K562 (cell line): Measurements from ENCODE around the gene PSRC1. TPM values are rescaled to one million over a fixed set of nuclear protein-coding genes. Genes with fewer than 3 reads are reported as not detected.

Experiments
- DNMT1 ChIP-seq: fragments of 450-650 bp; IDR thresholded peaks from 2 replicates; pipeline ENCODE4 v1.6.1; 2016; ENCODE audit warnings: antibody characterized with exemption, mild to moderate bottlenecking
- GATAD2A ChIP-seq: fragments of 450-650 bp; IDR thresholded peaks from 2 replicates; pipeline ENCODE4 v1.6.1; 2017
- NEUROD1 ChIP-seq: fragments of 150-350 bp; IDR thresholded peaks from 2 replicates; pipeline ENCODE4 v1.6.1; 2014; ENCODE audit warnings: borderline replicate concordance, low read length, low read depth; ENCODE audit not compliant: partially characterized antibody
- ZNF124 ChIP-seq: sonication (generic); formaldehyde crosslinking; IDR thresholded peaks from 2 replicates; pipeline ENCODE4 v1.8.1; 2022; ENCODE audit warnings: missing genetic modification reagents
- ZNF354B ChIP-seq: fragments of 250-450 bp; sonication (Bioruptor Pico); IDR thresholded peaks from 2 replicates; pipeline ENCODE4 v1.4.0; 2020
- ZNF41 ChIP-seq: fragments of 250-450 bp; sonication (Bioruptor Pico); conservative IDR thresholded peaks from 2 replicates; pipeline ENCODE4 v1.4.0; 2020; ENCODE audit warnings: mild to moderate bottlenecking
- polyA plus RNA-seq, 8 experiments: library from polyadenylated mRNA; depleted of rRNA in 4 of 8; stranded (reverse) in 5 of 8; unstranded in 3 of 8; fragments of >200 nt; fragmentation: Nextera tagmentation in 2 of 8; fragmentation: Illumina TruSeq in 1 of 8; extraction: Ambion mirVana in 2 of 8; extraction: Trizol in 1 of 8; gene quantifications; 2 replicates each; pipeline versions ENCODE4 v1.2.1 to v1.2.3, GENCODE V29; 2011 to 2014; ENCODE audit warnings: inconsistent platforms in 1 of 8, missing spikeins in 1 of 8
- total RNA-seq, 7 experiments: library from RNA; depleted of rRNA in 6 of 7; stranded (reverse); fragments of >200 nt in 6 of 7; fragmentation: Illumina TruSeq in 2 of 7; extraction: Trizol in 2 of 7; gene quantifications; 2 replicates each; pipeline versions ENCODE4 v1.2.1 to v1.2.3, GENCODE V29; 2011 to 2021; ENCODE audit warnings: low replicate concordance in 1 of 7
- TF ChIP-seq, protein P1 (sequence below), 2 experiments: fragments of 450-650 bp; IDR thresholded peaks; 2 replicates each; pipeline ENCODE4 v1.6.1; 2016; ENCODE audit warnings: mild to moderate bottlenecking in 2 of 2, borderline replicate concordance in 1 of 2, low read depth in 1 of 2, moderate library complexity in 1 of 2
- TF ChIP-seq, protein P2 (sequence below): fragments of 450-650 bp; formaldehyde crosslinking; IDR thresholded peaks from 2 replicates; pipeline ENCODE4 v1.4.0; 2020; ENCODE audit warnings: mild to moderate bottlenecking, moderate library complexity
- TF ChIP-seq, protein P3 (sequence below): fragments of 450-650 bp; IDR thresholded peaks from 2 replicates; pipeline ENCODE4 v1.6.1; 2016
- TF ChIP-seq, protein P4 (sequence below): fragments of 250-450 bp; sonication (Bioruptor Pico); IDR thresholded peaks from 2 replicates; pipeline ENCODE4 v1.8.0; 2022; ENCODE audit warnings: inconsistent platforms
- TF ChIP-seq, protein P5 (sequence below): fragments of 450-650 bp; IDR thresholded peaks from 2 replicates; pipeline ENCODE4 v1.6.1; 2017; ENCODE audit warnings: antibody characterized with exemption, mild to moderate bottlenecking

PSRC1 gene
- total and polyA plus RNA-seq, 9 of the 15 experiments (the other 6 are each of a cell fraction or from before 2014, with no cell fraction given): 6.5 to 65.2 (median 39.3) TPM

DNA sequence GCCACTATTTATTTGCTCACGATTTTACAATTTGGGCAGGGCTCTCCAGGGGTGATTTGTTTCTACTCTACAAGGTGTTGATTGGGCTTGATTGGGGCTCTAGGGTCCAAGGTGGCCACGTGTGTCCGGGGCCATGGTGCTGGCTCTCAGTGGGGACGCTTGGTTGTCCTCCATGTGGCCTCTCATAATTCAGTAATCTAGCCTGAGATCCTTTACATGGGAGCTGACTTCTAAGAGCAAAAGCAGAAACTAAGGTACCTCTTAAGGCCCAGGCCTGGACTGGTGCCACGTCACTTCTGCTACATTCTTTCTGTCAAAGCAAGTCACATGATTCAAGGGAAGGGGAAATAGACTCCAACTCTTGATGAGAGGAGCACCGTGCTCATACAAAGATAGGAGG, 8.1 kb upstream of the PSRC1 start (continued):
- TF ChIP-seq NEUROD1 (no peak), ZNF354B (CRISPR knock-in tag) (no peak), ZNF41 (CRISPR knock-in tag) (no peak), ZNF124 (CRISPR knock-in tag) (no peak), GATAD2A (no peak), DNMT1 (no peak)
- TF ChIP-seq, protein P1, sequence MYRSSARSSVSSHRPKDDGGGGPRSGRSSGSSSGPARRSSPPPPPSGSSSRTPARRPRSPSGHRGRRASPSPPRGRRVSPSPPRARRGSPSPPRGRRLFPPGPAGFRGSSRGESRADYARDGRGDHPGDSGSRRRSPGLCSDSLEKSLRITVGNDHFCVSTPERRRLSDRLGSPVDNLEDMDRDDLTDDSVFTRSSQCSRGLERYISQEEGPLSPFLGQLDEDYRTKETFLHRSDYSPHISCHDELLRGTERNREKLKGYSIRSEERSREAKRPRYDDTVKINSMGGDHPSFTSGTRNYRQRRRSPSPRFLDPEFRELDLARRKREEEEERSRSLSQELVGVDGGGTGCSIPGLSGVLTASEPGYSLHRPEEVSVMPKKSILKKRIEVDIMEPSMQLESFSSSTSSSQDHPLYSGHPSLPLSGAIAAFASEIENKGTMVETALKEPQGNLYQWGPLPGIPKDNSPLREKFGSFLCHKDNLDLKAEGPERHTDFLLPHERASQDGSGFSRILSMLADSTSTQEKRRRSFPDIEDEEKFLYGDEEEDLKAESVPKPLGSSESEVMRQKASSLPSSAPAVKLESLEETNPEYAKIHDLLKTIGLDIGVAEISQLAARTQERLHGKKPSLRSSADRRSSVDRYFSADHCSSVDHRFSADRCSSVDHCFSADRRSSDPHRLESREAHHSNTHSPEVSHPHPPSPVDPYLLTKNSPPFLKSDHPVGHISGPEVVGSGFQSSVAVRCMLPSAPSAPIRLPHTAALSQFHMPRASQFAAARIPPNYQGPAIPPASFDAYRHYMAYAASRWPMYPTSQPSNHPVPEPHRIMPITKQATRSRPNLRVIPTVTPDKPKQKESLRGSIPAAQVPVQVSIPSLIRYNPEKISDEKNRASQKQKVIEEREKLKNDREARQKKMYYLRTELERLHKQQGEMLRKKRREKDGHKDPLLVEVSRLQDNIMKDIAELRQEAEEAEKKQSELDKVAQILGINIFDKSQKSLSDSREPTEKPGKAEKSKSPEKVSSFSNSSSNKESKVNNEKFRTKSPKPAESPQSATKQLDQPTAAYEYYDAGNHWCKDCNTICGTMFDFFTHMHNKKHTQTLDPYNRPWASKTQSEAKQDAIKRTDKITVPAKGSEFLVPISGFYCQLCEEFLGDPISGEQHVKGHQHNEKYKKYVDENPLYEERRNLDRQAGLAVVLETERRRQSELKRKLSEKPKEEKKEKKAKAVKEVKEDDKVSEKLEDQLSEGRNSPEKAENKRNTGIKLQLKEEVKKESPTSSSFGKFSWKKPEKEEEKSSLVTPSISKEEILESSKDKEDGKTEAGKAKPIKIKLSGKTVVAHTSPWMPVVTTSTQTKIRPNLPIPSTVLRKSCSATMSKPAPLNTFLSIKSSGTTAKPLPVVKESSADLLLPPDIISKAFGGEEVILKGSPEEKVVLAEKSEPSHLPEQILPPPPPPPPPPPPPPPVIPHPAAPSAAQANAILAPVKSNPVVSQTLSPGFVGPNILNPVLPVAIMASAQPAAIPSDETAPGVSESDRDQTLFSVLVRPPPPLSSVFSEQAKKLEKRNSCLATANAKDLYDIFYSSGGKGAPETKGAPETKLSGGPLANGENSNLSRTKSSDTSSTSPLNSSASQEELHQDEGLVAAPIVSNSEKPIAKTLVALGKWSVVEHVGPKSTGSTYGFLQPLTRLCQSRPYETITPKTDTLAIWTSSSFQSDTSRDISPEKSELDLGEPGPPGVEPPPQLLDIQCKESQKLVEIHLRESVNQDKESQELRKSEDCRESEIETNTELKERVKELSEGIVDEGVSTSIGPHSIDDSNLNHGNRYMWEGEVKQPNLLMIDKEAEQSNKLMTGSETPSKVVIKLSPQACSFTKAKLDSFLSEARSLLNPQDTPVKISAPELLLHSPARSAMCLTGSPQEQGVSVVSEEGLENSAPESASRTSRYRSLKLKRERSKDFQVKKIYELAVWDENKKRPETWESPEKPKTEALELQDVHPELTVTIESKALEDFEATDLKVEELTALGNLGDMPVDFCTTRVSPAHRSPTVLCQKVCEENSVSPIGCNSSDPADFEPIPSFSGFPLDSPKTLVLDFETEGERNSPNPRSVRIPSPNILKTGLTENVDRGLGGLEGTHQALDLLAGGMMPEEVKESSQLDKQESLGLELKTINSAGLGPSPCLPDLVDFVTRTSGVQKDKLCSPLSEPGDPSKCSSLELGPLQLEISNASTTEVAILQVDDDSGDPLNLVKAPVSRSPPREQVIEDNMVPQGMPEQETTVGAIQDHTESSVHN (IDR thresholded peaks at IDR 0.05; ENCODE audit: borderline replicate concordance in 1 of 2, low read depth in 1 of 2): no peak
- TF ChIP-seq, protein P2, sequence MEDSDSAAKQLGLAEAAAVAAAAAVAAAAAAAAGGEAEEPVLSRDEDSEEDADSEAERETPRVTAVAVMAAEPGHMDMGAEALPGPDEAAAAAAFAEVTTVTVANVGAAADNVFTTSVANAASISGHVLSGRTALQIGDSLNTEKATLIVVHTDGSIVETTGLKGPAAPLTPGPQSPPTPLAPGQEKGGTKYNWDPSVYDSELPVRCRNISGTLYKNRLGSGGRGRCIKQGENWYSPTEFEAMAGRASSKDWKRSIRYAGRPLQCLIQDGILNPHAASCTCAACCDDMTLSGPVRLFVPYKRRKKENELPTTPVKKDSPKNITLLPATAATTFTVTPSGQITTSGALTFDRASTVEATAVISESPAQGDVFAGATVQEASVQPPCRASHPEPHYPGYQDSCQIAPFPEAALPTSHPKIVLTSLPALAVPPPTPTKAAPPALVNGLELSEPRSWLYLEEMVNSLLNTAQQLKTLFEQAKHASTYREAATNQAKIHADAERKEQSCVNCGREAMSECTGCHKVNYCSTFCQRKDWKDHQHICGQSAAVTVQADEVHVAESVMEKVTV (CRISPR knock-in tag): no peak
- TF ChIP-seq, protein P3, sequence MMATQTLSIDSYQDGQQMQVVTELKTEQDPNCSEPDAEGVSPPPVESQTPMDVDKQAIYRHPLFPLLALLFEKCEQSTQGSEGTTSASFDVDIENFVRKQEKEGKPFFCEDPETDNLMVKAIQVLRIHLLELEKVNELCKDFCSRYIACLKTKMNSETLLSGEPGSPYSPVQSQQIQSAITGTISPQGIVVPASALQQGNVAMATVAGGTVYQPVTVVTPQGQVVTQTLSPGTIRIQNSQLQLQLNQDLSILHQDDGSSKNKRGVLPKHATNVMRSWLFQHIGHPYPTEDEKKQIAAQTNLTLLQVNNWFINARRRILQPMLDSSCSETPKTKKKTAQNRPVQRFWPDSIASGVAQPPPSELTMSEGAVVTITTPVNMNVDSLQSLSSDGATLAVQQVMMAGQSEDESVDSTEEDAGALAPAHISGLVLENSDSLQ: no peak; the same call in 1 of the 2 replicates
- TF ChIP-seq, protein P4, sequence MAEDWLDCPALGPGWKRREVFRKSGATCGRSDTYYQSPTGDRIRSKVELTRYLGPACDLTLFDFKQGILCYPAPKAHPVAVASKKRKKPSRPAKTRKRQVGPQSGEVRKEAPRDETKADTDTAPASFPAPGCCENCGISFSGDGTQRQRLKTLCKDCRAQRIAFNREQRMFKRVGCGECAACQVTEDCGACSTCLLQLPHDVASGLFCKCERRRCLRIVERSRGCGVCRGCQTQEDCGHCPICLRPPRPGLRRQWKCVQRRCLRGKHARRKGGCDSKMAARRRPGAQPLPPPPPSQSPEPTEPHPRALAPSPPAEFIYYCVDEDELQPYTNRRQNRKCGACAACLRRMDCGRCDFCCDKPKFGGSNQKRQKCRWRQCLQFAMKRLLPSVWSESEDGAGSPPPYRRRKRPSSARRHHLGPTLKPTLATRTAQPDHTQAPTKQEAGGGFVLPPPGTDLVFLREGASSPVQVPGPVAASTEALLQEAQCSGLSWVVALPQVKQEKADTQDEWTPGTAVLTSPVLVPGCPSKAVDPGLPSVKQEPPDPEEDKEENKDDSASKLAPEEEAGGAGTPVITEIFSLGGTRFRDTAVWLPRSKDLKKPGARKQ: no peak
- TF ChIP-seq, protein P5, sequence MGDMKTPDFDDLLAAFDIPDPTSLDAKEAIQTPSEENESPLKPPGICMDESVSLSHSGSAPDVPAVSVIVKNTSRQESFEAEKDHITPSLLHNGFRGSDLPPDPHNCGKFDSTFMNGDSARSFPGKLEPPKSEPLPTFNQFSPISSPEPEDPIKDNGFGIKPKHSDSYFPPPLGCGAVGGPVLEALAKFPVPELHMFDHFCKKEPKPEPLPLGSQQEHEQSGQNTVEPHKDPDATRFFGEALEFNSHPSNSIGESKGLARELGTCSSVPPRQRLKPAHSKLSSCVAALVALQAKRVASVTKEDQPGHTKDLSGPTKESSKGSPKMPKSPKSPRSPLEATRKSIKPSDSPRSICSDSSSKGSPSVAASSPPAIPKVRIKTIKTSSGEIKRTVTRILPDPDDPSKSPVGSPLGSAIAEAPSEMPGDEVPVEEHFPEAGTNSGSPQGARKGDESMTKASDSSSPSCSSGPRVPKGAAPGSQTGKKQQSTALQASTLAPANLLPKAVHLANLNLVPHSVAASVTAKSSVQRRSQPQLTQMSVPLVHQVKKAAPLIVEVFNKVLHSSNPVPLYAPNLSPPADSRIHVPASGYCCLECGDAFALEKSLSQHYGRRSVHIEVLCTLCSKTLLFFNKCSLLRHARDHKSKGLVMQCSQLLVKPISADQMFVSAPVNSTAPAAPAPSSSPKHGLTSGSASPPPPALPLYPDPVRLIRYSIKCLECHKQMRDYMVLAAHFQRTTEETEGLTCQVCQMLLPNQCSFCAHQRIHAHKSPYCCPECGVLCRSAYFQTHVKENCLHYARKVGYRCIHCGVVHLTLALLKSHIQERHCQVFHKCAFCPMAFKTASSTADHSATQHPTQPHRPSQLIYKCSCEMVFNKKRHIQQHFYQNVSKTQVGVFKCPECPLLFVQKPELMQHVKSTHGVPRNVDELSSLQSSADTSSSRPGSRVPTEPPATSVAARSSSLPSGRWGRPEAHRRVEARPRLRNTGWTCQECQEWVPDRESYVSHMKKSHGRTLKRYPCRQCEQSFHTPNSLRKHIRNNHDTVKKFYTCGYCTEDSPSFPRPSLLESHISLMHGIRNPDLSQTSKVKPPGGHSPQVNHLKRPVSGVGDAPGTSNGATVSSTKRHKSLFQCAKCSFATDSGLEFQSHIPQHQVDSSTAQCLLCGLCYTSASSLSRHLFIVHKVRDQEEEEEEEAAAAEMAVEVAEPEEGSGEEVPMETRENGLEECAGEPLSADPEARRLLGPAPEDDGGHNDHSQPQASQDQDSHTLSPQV: peak; percentile 73
